ENCODE measurements around the gene GALNT15. TPM values are rescaled to one million over a fixed set of nuclear protein-coding genes. Genes with fewer than 3 reads are reported as not detected.

Gene GALNT15
- total and polyA plus RNA-seq, 2 donors (not counting 3 experiments of a cell fraction or from before 2014, with no cell fraction given): 0.87 to 5.4 TPM

GRCh38 chr3:16231983-16232382 lies 57.5 kb downstream of the GALNT15 start:
- TF ChIP-seq POLR2AphosphoS5 (IDR thresholded peaks at IDR 0.05; ENCODE audit: insufficient read depth, low read depth, low read length) (no peak), CTCF (IDR thresholded peaks at IDR 0.05; ENCODE audit: extremely low read depth in 1 of 2, insufficient read depth in 1 of 2, low read depth in 1 of 2, low read length in 2 of 2) (no peak)
- POLR2A ChIA-PET: no interaction called here
- no TSS peak for BruUV-seq (replicated peaks)

GRCh38 chr3:16233806-16234205 lies 59.3 kb downstream of the GALNT15 start:
- TF ChIP-seq POLR2AphosphoS5 (IDR thresholded peaks at IDR 0.05; ENCODE audit: insufficient read depth, low read depth, low read length) (no peak), MYC (IDR thresholded peaks at IDR 0.05; ENCODE audit: low read depth, low read length) (no peak), CTCF (IDR thresholded peaks at IDR 0.05; ENCODE audit: extremely low read depth in 1 of 2, insufficient read depth in 1 of 2, low read depth in 1 of 2, low read length in 2 of 2) (no peak), MAX (IDR thresholded peaks at IDR 0.05; ENCODE audit: insufficient read depth, insufficient read length) (no peak), POLR2A (IDR thresholded peaks at IDR 0.05; ENCODE audit: low read depth, low read length) (no peak), JUN (IDR thresholded peaks at IDR 0.05; ENCODE audit: borderline replicate concordance, insufficient read depth, insufficient read length, low read depth) (no peak), GATA2 (IDR thresholded peaks at IDR 0.05; ENCODE audit: insufficient read depth, insufficient read length, low read depth, low read length) (no peak), EZH2 (IDR thresholded peaks at IDR 0.05; ENCODE audit: borderline replicate concordance, low read depth, low read length, severe bottlenecking) (no peak), FOS (IDR thresholded peaks at IDR 0.05; ENCODE audit: borderline replicate concordance, insufficient read depth, low read length) (no peak)
- Histone ChIP-seq H3K9ac (replicated peaks; ENCODE audit: extremely low read depth, insufficient read depth, low read length) (no peak overlapping the region), H3K27me3 (ENCODE audit: control insufficient read depth in 2 of 2, insufficient read depth in 2 of 2, low read length in 2 of 2) (peaks cover 0 to 2% of the 10 kb centered on the region in 2 experiments), H2AFZ (ENCODE audit: low read depth, low read length) (no peak overlapping the region), H3K36me3 (ENCODE audit: control insufficient read depth in 2 of 2, extremely low read depth in 1 of 2, insufficient read depth in 2 of 2, low read length in 2 of 2) (no peaks in the 10 kb centered on the region), H3K79me2 (ENCODE audit: control insufficient read depth, insufficient read depth, low read length) (no peaks in the 10 kb centered on the region), H3K9me1 (replicated peaks; ENCODE audit: control insufficient read depth, extremely low read depth, insufficient read depth, low read length) (no peaks in the 10 kb centered on the region), H3K4me2 (ENCODE audit: insufficient read depth, low read length) (no peak overlapping the region), H4K20me1 (replicated peaks; ENCODE audit: control insufficient read depth, extremely low read depth, insufficient read depth, low read length) (no peaks in the 10 kb centered on the region), H3K27ac (ENCODE audit: insufficient read depth, low read depth, low read length) (no peak overlapping the region), H3K4me3 (replicated peaks in 1 of 3; ENCODE audit: insufficient read depth in 1 of 3, low read depth in 1 of 3, low read length in 3 of 3) (no peak overlapping the region), H3K4me1 (ENCODE audit: control insufficient read depth, extremely low read depth, insufficient read depth, low read length) (no peaks in the 10 kb centered on the region), H3K9me3 (replicated peaks; ENCODE audit: control insufficient read depth, insufficient read depth, low read length) (no peaks in the 10 kb centered on the region)
- intact Hi-C loops (cut with micrococcal nuclease) (no loop called here), dilution Hi-C loops (cut with MboI; ENCODE audit: extremely low pct_ligation_motif_present, low sequenced_read_pairs) (no loop called here)
- ChIA-PET CTCF (interaction anchor here (1.2 kb wide), 1 partner anchor 200 kb away, joined by 3 read pairs; no protein-coding TSS in a partner anchor), POLR2A (no interaction called here)
- no TSS peak for BruUV-seq (replicated peaks)
- DNase-seq (ENCODE audit: low read depth, low spot score) (no peak), FAIRE-seq (no peak)

More at GRCh38 chr3:16231983-16232382, 57.5 kb downstream of the GALNT15 start:
- Histone ChIP-seq H3K9ac (replicated peaks; ENCODE audit: extremely low read depth, insufficient read depth, low read length) (no peak overlapping the region), H3K4me2 (ENCODE audit: insufficient read depth, low read length) (no peak overlapping the region), H3K27me3 (ENCODE audit: control insufficient read depth in 2 of 2, insufficient read depth in 2 of 2, low read length in 2 of 2) (peaks cover 0 to 2% of the 10 kb centered on the region in 2 experiments), H3K36me3 (ENCODE audit: control insufficient read depth in 2 of 2, extremely low read depth in 1 of 2, insufficient read depth in 2 of 2, low read length in 2 of 2) (no peaks in the 10 kb centered on the region), H3K9me1 (replicated peaks; ENCODE audit: control insufficient read depth, extremely low read depth, insufficient read depth, low read length) (no peaks in the 10 kb centered on the region), H3K27ac (ENCODE audit: insufficient read depth, low read depth, low read length) (no peak overlapping the region), H3K9me3 (replicated peaks; ENCODE audit: control insufficient read depth, insufficient read depth, low read length) (no peaks in the 10 kb centered on the region), H4K20me1 (replicated peaks; ENCODE audit: control insufficient read depth, extremely low read depth, insufficient read depth, low read length) (no peaks in the 10 kb centered on the region), H3K4me1 (ENCODE audit: control insufficient read depth, extremely low read depth, insufficient read depth, low read length) (no peaks in the 10 kb centered on the region), H2AFZ (ENCODE audit: low read depth, low read length) (no peak overlapping the region), H3K79me2 (ENCODE audit: control insufficient read depth, insufficient read depth, low read length) (no peaks in the 10 kb centered on the region), H3K4me3 (replicated peaks in 1 of 3; ENCODE audit: insufficient read depth in 1 of 3, low read depth in 1 of 3, low read length in 3 of 3) (no peak overlapping the region)
- no peak for DNase-seq (ENCODE audit: low read depth, low spot score)
- FAIRE-seq: no peak
- CTCF ChIA-PET: no interaction called here
- intact Hi-C loops (cut with micrococcal nuclease) (no loop called here), dilution Hi-C loops (cut with MboI; ENCODE audit: extremely low pct_ligation_motif_present, low sequenced_read_pairs) (no loop called here)
